ENCODE data around the gene TBC1D9B.

- TF ChIP-seq CTCF (IDR thresholded peaks at IDR 0.05) (no peak), POLR2A (IDR thresholded peaks at IDR 0.05) (peak; percentile 70 to 90)
Observed at GRCh38 chr5:179821298-179822058, 86.2 kb downstream of the TBC1D9B start.
